Gastrocnemius medialis (tissue), 4 donors: ENCODE measurements around the gene TCF12. TPM values are rescaled to one million over a fixed set of nuclear protein-coding genes. Genes with fewer than 3 reads are reported as not detected.

Experiments used
- ATAC-seq, 2 donors: fragments of 150-250 bp; one replicate each; pipeline ENCODE4 v1.9.1; 2016
- DNase-seq, 2 donors: peaks; one replicate each; pipeline ENCODE4 v3.0.0-alpha.2; 2019
- H3K27ac ChIP-seq, 4 donors: fragments of 200-600 bp; sonication (generic); 1 replicate in 1 of 4; 2 replicates in 3 of 4; pipeline ENCODE4 v1.5.1; 2016 to 2018; ENCODE audit warnings: mild to moderate bottlenecking in 2 of 4, moderate library complexity in 1 of 4
- H3K27me3 ChIP-seq, 3 donors: fragments of 200-600 bp; sonication (generic) in 2 of 3; 1 replicate in 1 of 3; 2 replicates in 2 of 3; pipeline versions ENCODE4 v1.5.1 to v1.6.0; 2016 to 2019; ENCODE audit warnings: mild to moderate bottlenecking in 1 of 3, moderate library complexity in 1 of 3
- H3K36me3 ChIP-seq, 2 donors: fragments of 200-600 bp; sonication (generic) in 1 of 2; one replicate each; pipeline ENCODE4 v1.5.1; 2017 to 2018
- H3K4me1 ChIP-seq, 2 donors: fragments of 200-600 bp; sonication (generic) in 1 of 2; one replicate each; pipeline ENCODE4 v1.5.1; 2016 to 2017; ENCODE audit warnings: mild to moderate bottlenecking in 2 of 2
- H3K4me3 ChIP-seq, 4 donors: fragments of 200-600 bp; sonication (generic) in 3 of 4; 1 replicate in 1 of 4; 2 replicates in 3 of 4; pipeline ENCODE4 v1.5.1; 2016 to 2019; ENCODE audit warnings: mild to moderate bottlenecking in 2 of 4
- H3K9me3 ChIP-seq, 3 donors: fragments of 200-600 bp; sonication (generic) in 2 of 3; 1 replicate in 1 of 3; 2 replicates in 2 of 3; pipeline ENCODE4 v1.5.1; 2016 to 2019
- POLR2A ChIP-seq, 2 donors: fragments of 450-650 bp; IDR thresholded peaks; one replicate each; pipeline ENCODE4 v1.6.1; 2017; ENCODE audit warnings: antibody characterized with exemption in 2 of 2, mild to moderate bottlenecking in 2 of 2, moderate library complexity in 2 of 2
- in situ Hi-C, 4 donors: fragments of 200-750 bp; cut with MboI; loops; one replicate each; pipeline versions ENCODE4 v1.15.0 to v1.8.0; 2017; ENCODE audit warnings: low sequenced_read_pairs in 4 of 4
- intact Hi-C: fragments of 100-400 bp; cut with DNase I; formaldehyde crosslinking; loops from one replicate; pipeline ENCODE4 v1.15.1; 2023; ENCODE audit warnings: low total_unique reads
- total RNA-seq, 4 donors: library from RNA; depleted of rRNA; stranded (reverse); fragments of >200 nt; gene quantifications; one replicate each; pipeline versions ENCODE4 v1.1.0 to v1.2.3, GENCODE V29; 2016
- TF ChIP-seq, protein P1 (sequence below), 5 experiments: fragments of 450-650 bp in 3 of 5; fragments of 200-600 bp in 2 of 5; sonication (generic) in 2 of 5; IDR thresholded peaks in 4 of 5; conservative IDR thresholded peaks in 1 of 5; 1 replicate in 4 of 5; 2 replicates in 1 of 5; pipeline ENCODE4 v1.5.1; 2016 to 2019; ENCODE audit warnings: antibody characterized with exemption in 5 of 5, mild to moderate bottlenecking in 3 of 5, moderate library complexity in 3 of 5

Gene TCF12
- total RNA-seq, 4 donors from 2014 or later, result 34.9 to 63.0 (median 51.4) TPM

DNA sequence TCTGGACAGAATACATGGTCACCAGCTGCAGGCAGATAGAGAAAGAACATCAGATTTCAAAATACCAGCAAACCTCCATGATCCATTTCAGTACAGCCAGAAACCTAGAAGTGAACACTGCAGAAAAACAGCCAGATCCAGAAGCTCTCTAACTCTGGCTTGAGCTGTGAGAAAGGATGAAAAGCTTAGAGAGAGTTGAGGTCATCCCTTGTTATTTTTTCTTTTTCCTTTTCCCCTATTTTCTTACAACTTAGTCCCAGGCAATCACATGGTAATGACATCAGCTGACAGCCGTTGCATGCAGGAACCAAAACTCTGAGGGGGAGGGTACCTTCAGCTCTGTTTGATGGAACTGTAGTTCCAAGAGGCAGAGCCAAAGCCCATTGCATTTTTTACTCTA lies 113.2 kb downstream of the TCF12 start:
- intact Hi-C loops, result no loop called here
- peaks cover 16 to 27% of the 10 kb centered on the region in 2 donors for H3K4me1 ChIP-seq
- ATAC-seq (peak; percentile 24 to 55), DNase-seq (peak in 1 of 2 donors; percentile 34)
- TF ChIP-seq, protein P1, sequence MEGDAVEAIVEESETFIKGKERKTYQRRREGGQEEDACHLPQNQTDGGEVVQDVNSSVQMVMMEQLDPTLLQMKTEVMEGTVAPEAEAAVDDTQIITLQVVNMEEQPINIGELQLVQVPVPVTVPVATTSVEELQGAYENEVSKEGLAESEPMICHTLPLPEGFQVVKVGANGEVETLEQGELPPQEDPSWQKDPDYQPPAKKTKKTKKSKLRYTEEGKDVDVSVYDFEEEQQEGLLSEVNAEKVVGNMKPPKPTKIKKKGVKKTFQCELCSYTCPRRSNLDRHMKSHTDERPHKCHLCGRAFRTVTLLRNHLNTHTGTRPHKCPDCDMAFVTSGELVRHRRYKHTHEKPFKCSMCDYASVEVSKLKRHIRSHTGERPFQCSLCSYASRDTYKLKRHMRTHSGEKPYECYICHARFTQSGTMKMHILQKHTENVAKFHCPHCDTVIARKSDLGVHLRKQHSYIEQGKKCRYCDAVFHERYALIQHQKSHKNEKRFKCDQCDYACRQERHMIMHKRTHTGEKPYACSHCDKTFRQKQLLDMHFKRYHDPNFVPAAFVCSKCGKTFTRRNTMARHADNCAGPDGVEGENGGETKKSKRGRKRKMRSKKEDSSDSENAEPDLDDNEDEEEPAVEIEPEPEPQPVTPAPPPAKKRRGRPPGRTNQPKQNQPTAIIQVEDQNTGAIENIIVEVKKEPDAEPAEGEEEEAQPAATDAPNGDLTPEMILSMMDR (IDR thresholded peaks at IDR 0.05 in 4 of 5, conservative IDR thresholded peaks at IDR 0.05 in 1 of 5), result no peak
- TF ChIP-seq POLR2A (IDR thresholded peaks at IDR 0.05), result no peak
- H3K27ac ChIP-seq, result peak overlapping the region in 1 of 4 donors; percentile 52
- no peaks in the 10 kb centered on the region for H3K36me3 ChIP-seq
- no peaks in the 10 kb centered on the region for H3K9me3 ChIP-seq
- in situ Hi-C loops, result no loop called here
- no peak overlapping the region for H3K4me3 ChIP-seq
- H3K27me3 ChIP-seq, result no peaks in the 10 kb centered on the region

DNA sequence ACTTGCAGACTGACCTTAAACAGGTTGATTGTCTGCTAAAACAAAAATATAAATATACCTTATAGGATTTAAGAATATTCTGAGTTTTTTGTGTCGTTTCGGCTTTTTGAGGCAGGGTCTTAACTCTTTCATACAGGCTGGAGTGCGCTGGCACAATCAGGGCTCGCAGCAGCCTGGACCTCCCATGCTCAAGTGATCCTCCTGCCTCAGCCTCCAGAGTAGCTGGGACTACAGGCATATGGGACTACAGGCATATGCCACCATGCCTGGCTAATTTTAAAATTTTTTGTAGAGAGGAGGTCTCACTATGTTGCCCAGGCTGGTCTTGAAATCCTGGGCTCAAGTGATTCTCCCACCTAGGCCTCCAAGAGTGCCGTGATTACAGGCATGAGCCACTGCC lies 113.9 kb downstream of the TCF12 start:
- TF ChIP-seq, protein P1 (IDR thresholded peaks at IDR 0.05 in 4 of 5, conservative IDR thresholded peaks at IDR 0.05 in 1 of 5), result no peak
- TF ChIP-seq POLR2A (IDR thresholded peaks at IDR 0.05), result no peak
- Histone ChIP-seq H3K4me3 (no peak overlapping the region), H3K27ac (no peak overlapping the region), H3K9me3 (no peaks in the 10 kb centered on the region), H3K4me1 (peaks cover 16 to 26% of the 10 kb centered on the region in 2 donors), H3K36me3 (no peaks in the 10 kb centered on the region), H3K27me3 (no peaks in the 10 kb centered on the region)
- in situ Hi-C loops (no loop called here), intact Hi-C loops (no loop called here)
- DNase-seq (no peak), ATAC-seq (no peak)

DNA sequence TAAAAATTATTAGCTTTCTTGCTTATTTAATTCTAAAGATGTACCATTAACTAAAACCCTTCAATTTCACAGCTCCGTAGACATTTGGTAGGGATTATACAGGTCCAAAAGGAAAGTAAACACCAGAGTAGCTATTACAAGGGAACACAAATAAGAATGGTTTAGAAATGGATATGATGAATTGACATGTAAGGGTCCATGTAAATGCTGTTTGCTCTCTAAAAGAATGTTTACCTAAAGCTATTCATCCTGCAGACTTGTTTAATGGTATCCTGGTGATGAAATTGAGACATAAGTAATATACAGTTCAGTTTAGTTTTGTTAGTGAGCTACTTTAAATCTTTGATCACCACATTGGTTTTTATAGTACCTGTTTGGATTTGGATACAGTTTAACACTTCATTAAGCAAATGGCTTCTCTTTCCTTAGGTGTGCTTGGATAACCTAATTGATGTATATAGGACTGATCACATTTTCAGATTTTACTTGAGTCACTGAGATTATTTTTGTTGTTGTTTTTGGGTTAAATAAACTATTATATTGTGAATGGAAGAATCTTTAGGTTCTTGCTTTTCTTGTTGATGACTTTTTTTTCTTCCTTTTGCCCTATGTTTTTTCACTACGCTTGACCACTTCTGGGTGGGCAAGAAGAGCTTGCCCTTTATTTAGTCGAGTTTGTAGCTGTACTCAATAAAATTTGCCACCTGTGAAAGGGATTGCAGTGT lies 115.4 kb downstream of the TCF12 start:
- no peak overlapping the region for H3K4me3 ChIP-seq
- no peaks in the 10 kb centered on the region for H3K36me3 ChIP-seq
- ATAC-seq (no peak), DNase-seq (no peak)
- TF ChIP-seq POLR2A (IDR thresholded peaks at IDR 0.05), result no peak
- TF ChIP-seq, protein P1 (IDR thresholded peaks at IDR 0.05 in 4 of 5, conservative IDR thresholded peaks at IDR 0.05 in 1 of 5), result no peak
- no peak overlapping the region for H3K27ac ChIP-seq
- no peaks in the 10 kb centered on the region for H3K9me3 ChIP-seq
- H3K4me1 ChIP-seq, result peaks cover 19 to 26% of the 10 kb centered on the region in 2 donors
- in situ Hi-C loops, result no loop called here
- intact Hi-C loops, result no loop called here
- no peaks in the 10 kb centered on the region for H3K27me3 ChIP-seq

DNA sequence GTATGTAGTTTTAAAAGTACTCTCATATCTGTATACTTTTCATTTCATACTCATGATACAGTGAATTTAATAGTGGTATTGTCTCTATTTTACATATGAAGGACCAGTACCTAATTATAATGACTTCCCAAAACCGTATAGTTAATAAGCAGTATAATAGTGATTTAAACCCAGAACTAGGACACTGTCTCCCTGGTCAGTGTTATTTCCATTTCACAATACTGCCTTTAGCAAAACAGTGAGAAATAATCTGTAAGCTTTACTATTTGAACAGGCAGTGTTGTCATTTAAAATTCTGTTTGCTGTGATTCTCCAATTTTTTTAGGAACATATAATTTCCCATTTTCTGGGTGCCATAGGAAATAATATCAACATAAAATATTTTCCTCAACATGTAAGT lies 116.2 kb downstream of the TCF12 start:
- intact Hi-C loops, result no loop called here

More for the DNA sequence above, 116.2 kb downstream of the TCF12 start:
- no peak for DNase-seq
- TF ChIP-seq, protein P1 (IDR thresholded peaks at IDR 0.05 in 4 of 5, conservative IDR thresholded peaks at IDR 0.05 in 1 of 5), result no peak
- no peak for TF ChIP-seq POLR2A (IDR thresholded peaks at IDR 0.05)
- in situ Hi-C loops, result no loop called here
- Histone ChIP-seq H3K36me3 (no peaks in the 10 kb centered on the region), H3K4me1 (peaks cover 26 to 27% of the 10 kb centered on the region in 2 donors), H3K9me3 (no peaks in the 10 kb centered on the region), H3K4me3 (no peak overlapping the region), H3K27me3 (no peaks in the 10 kb centered on the region), H3K27ac (no peak overlapping the region)
- no peak for ATAC-seq
